Measurements from ENCODE around the gene CCDC154.

GRCh38 chr16:1438229-1439057, 5.9 kb downstream of the CCDC154 start:
- no peak for TF ChIP-seq CTCF (IDR thresholded peaks at IDR 0.05)
- TF ChIP-seq EP300 (IDR thresholded peaks at IDR 0.05): no peak
- TF ChIP-seq POLR2A (IDR thresholded peaks at IDR 0.05): no peak
- no peak for TF ChIP-seq POLR2AphosphoS5 (IDR thresholded peaks at IDR 0.05)
